Ectodermal cell (in vitro differentiated cells): ENCODE results near the gene ADM5.
A peak's percentile ranks its signal among the peaks of the same experiment; 100 is the strongest.

Experiments used
- H3K27ac ChIP-seq: 2 replicates; pipeline ENCODE4 v1.7.0; 2013; ENCODE audit warnings: mild to moderate bottlenecking, low read depth, low read length; ENCODE audit not compliant: insufficient read depth, poor library complexity, severe bottlenecking
- H3K27me3 ChIP-seq: 2 replicates; pipeline ENCODE4 v1.7.0; 2013; ENCODE audit warnings: mild to moderate bottlenecking, low read length; ENCODE audit not compliant: insufficient read depth, control insufficient read depth, poor library complexity, severe bottlenecking
- H3K36me3 ChIP-seq: one replicate; pipeline ENCODE4 v1.7.0; 2013; ENCODE audit warnings: low read length; ENCODE audit not compliant: control insufficient read depth, insufficient read depth
- H3K4me1 ChIP-seq: one replicate; pipeline ENCODE4 v1.7.0; 2013; ENCODE audit warnings: low read length; ENCODE audit not compliant: control insufficient read depth, insufficient read depth
- H3K4me3 ChIP-seq: 2 replicates; pipeline ENCODE4 v1.7.0; 2013; ENCODE audit warnings: low read depth, low read length, control low read depth; ENCODE audit not compliant: insufficient read depth
- H3K9me3 ChIP-seq: 2 replicates; pipeline ENCODE4 v1.7.0; 2013; ENCODE audit warnings: mild to moderate bottlenecking, low read length, moderate library complexity; ENCODE audit not compliant: control insufficient read depth
- WGBS, 2 experiments: methylation state at CpG; one replicate each; pipeline ENCODE4 v1.1.7; 2013; ENCODE audit warnings: missing lambda C conversion rate in 2 of 2; 5-methylcytosine and 5-hydroxymethylcytosine counted together

The ADM5 gene

DNA sequence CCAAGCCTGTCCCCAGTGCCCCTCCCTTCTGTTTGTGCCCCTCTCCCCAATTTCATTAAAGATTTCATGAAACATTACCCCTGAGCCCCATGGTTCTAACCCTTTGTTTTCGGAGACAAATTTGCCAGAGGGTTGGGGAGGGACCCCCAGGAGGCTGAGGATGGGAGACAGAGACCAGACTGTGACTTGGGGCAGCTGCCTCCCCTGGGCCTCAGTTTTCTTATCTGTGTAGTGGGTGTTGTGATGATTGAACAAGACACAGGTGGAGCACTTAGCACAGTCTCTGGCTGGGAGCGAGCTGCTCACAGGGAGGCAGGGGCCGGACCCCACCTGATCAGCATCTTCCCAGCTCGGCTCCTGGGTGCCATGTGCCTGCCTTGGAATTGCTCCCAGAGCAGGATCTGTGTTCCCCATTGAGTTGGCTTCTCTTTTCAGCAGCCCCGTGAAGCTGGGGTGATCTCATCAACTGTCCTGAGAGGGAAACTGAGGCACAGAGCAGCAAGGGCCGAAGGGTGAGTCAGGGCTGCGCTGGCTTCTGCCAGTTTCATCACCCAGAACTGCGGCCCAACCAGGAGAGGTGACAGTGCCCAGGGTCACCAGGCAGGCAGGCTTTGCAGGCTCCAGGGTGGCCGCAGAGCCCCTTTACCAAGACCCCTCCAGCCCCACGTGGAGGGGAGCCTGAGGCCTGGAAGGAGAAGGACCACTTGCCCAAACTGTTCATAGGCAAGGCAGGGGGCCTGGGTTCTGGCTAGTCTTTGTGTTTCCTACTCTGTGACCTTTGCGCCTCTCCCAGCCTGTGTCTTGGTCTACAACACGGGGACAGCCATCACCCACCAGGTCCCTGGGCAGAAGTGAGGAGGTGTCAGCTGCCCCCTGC is 30.6 kb upstream of the ADM5 start:
- WGBS, 2 experiments = 96 to 97% methylated on average over 12 of the region's 12 CpGs
- Histone ChIP-seq H3K9me3 (no peaks in the 10 kb centered on the region), H3K4me3 (no peak overlapping the region), H3K27me3 (no peaks in the 10 kb centered on the region), H3K27ac (no peak overlapping the region), H3K4me1 (no peaks in the 10 kb centered on the region), H3K36me3 (peaks cover 55% of the 10 kb centered on the region)

DNA sequence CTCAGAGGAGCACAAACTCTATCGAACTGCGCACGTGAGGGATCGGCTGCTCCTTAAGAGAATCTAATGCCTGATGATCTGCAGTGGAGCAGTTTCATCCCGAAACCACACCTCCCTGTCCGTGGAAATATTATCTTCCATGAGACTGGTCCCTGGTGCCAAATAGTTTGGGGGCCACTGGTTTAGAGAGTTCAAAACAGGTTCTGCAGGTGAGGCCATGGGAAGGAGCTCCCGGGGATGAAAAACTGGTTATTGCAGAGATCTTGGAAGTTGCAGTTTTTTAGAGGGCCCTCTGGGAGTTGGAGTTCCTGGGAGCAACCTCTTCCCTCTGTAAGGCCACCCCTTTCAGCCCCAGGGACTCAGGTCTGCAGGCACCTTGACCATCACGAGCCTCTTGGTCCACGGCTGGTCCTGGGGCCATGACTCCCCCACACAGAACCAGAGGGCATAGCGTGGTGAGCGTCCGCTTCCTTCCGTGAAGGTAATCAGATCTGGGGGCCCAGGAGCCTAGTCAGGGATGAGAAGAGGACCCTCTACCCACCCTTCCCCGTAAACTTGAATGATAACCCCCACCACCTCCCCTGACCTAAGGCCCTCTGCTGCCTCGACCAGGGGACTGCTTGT is 28.9 kb upstream of the ADM5 start:
- Histone ChIP-seq H3K27ac (no peak overlapping the region), H3K9me3 (no peaks in the 10 kb centered on the region), H3K4me1 (no peaks in the 10 kb centered on the region), H3K27me3 (no peaks in the 10 kb centered on the region), H3K36me3 (peaks cover 42% of the 10 kb centered on the region), H3K4me3 (no peak overlapping the region)
- 96 to 97% methylated on average over 15 of the region's 15 CpGs for WGBS, 2 experiments

DNA sequence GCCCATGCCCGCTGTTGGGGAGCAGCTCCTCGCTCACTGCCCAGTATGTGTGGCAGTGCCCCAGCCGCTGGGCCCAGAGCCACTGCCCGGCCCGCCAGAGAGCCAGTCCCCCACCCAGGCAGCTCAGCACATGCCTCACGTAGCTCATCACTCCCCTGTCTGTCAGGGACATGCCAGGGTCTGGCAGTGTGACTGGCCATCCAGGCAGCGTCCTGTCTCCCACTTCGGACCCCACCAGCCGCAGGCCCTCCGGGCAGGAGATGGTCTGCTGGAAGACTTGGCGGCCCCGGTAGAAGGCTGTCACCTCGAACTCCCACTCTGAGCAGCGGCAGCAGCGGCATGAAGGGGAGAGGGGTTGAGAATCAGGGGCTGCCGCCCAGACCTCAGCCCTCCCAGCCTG is 27.4 kb upstream of the ADM5 start:
- 96% methylated on average over 16 of the region's 16 CpGs for WGBS, 2 experiments
- no peaks in the 10 kb centered on the region for H3K9me3 ChIP-seq
- H3K27me3 ChIP-seq = no peaks in the 10 kb centered on the region
- H3K27ac ChIP-seq = no peak overlapping the region
- H3K4me3 ChIP-seq = no peak overlapping the region
- H3K4me1 ChIP-seq = peaks cover 6% of the 10 kb centered on the region
- H3K36me3 ChIP-seq = peaks cover 37% of the 10 kb centered on the region

GRCh38 chr19:49663224-49663623 is 26.2 kb upstream of the ADM5 start:
- peaks cover 6% of the 10 kb centered on the region for H3K4me1 ChIP-seq
- peaks cover 33% of the 10 kb centered on the region for H3K36me3 ChIP-seq
- H3K4me3 ChIP-seq = no peak overlapping the region
- no peak overlapping the region for H3K27ac ChIP-seq
- H3K27me3 ChIP-seq = no peaks in the 10 kb centered on the region
- WGBS, 2 experiments = 94 to 95% methylated on average over 12 of the region's 12 CpGs
- no peaks in the 10 kb centered on the region for H3K9me3 ChIP-seq

- no peaks in the 10 kb centered on the region for H3K9me3 ChIP-seq
- H3K4me1 ChIP-seq = peaks cover 6% of the 10 kb centered on the region
- 1% methylated on average over 53 of the region's 53 CpGs for WGBS, 2 experiments
- H3K27ac ChIP-seq = peak overlapping the region; percentile 47
- H3K36me3 ChIP-seq = peaks cover 28% of the 10 kb centered on the region
- no peaks in the 10 kb centered on the region for H3K27me3 ChIP-seq
- H3K4me3 ChIP-seq = peak overlapping the region; percentile 86
Observed at GRCh38 chr19:49664171-49665035, 25.0 kb upstream of the ADM5 start.

- WGBS, 2 experiments = 0% methylated on average over 7 of the region's 7 CpGs
Observed at GRCh38 chr19:49665036-49665350, 24.4 kb upstream of the ADM5 start.

DNA sequence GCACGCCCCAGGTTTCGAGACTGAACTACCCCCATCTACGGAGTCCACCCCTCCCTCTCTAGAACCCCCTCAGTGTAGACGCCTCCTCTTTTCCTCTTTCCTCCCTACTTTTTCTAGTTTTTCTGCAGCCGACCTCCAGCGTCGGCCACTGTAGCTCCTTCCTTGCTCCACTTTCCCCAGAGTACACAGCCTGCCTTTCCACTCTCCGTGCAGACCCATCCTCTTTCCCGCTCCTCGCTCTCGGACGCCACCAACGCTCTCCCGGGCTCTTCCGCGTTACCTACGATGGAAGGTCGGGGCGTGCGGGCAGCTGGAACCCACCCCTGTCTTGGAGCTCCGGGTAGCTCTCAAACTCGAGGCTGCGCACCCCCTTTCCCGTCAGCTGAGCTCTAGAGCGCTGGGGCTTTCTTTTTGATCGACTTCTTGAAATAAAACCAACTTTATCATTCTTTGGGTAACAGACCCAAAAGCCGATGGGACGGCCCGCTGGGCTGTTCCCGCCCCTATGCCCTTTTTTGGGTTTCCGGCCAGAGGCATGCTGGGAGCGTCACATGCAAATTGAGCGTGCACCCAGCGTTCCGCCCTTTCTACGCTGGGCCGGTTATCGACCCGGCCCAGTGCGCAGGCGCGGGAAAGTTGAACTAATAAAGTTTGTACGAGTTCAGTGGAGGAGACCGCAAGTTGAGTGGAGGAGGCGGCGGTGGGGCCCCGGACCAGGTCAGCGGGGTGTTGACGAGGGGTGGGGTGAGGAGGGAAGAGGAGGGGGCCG is 23.9 kb upstream of the ADM5 start, which contains the start of the genes BCL2L12 and IRF3:
TSS of gene BCL2L12 (plus strand) at position 583 of the 769 bp plus-strand sequence. CDS start 760 bp downstream, outside the sequence.
TSS of gene IRF3 (minus strand) at position 507 of the 769 bp plus-strand sequence. CDS start 1,019 bp downstream, outside the sequence.
- no peaks in the 10 kb centered on the region for H3K27me3 ChIP-seq
- H3K4me3 ChIP-seq = peak within 1 kb of the TSS; percentile 86
- peak within 1 kb of the TSS; percentile 75 for H3K27ac ChIP-seq
- H3K4me1 ChIP-seq = peaks cover 6% of the 10 kb centered on the region
- 0 to 1% methylated on average over 50 of the region's 50 CpGs for WGBS, 2 experiments
- H3K36me3 ChIP-seq = peaks cover 21% of the 10 kb centered on the region
- no peaks in the 10 kb centered on the region for H3K9me3 ChIP-seq

More at GRCh38 chr19:49665036-49665350, 24.4 kb upstream of the ADM5 start:
- H3K27me3 ChIP-seq = no peaks in the 10 kb centered on the region
- peak overlapping the region; percentile 86 for H3K4me3 ChIP-seq
- H3K36me3 ChIP-seq = peaks cover 22% of the 10 kb centered on the region
- peaks cover 6% of the 10 kb centered on the region for H3K4me1 ChIP-seq
- H3K27ac ChIP-seq = peak overlapping the region; percentile 47
- no peaks in the 10 kb centered on the region for H3K9me3 ChIP-seq

DNA sequence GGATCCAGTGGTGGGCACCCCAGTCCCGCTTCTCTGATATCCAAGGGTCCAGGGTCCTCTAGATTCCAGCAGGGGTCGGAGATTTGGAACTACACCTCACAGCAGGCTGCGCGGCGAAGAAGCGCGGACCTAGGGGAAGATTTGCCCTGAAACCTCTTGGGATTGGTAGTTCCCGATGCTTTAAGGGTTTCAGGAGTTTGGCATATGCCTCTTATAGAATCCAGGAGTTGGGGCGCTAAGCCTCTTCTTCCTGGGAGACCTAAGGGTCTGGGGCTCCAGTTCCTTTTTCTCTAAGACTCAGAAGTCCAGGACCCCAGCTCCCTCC is 23.3 kb upstream of the ADM5 start:
- no peak overlapping the region for H3K27ac ChIP-seq
- H3K4me1 ChIP-seq = peaks cover 6% of the 10 kb centered on the region
- 0 to 2% methylated on average over 9 of the region's 9 CpGs for WGBS, 2 experiments
- H3K27me3 ChIP-seq = no peaks in the 10 kb centered on the region
- peaks cover 20% of the 10 kb centered on the region for H3K36me3 ChIP-seq
- H3K9me3 ChIP-seq = no peaks in the 10 kb centered on the region
- H3K4me3 ChIP-seq = peak overlapping the region; percentile 86

GRCh38 chr19:49667473-49667872 is 21.9 kb upstream of the ADM5 start:
- peaks cover 13% of the 10 kb centered on the region for H3K4me1 ChIP-seq
- H3K4me3 ChIP-seq = no peak overlapping the region
- H3K36me3 ChIP-seq = peaks cover 17% of the 10 kb centered on the region
- no peaks in the 10 kb centered on the region for H3K9me3 ChIP-seq
- 89 to 94% methylated on average over 2 of the region's 2 CpGs for WGBS, 2 experiments
- no peaks in the 10 kb centered on the region for H3K27me3 ChIP-seq
- no peak overlapping the region for H3K27ac ChIP-seq
